ENCODE data around the gene TCP1.
A peak's percentile ranks its signal among the peaks of the same experiment; 100 is the strongest.
"Not testable (repeated sequence)": the region's sequence is repeated elsewhere in the genome, so short reads cannot be mapped to it uniquely, and the experiment has no call there.

The TCP1 gene

GRCh38 chr6:159789377-159790148 lies at the start of gene TCP1:
Gene TCP1, minus strand, starts transcription at chr6:159789602. Its CDS starts 134 bp downstream, at chr6:159789468.
- peak; percentile 96 for DNase-seq

- no peak for DNase-seq
Observed at GRCh38 chr6:159838020-159838744, 48.8 kb upstream of the TCP1 start.

- DNase-seq: no peak
Observed at GRCh38 chr6:159837511-159837910, 48.1 kb upstream of the TCP1 start.

- no peak for DNase-seq
Observed at GRCh38 chr6:159836718-159837490, 47.5 kb upstream of the TCP1 start.

GRCh38 chr6:159833997-159834603 lies 44.7 kb upstream of the TCP1 start:
- no peak for DNase-seq

- DNase-seq: no peak
Observed at GRCh38 chr6:159833556-159833955, 44.2 kb upstream of the TCP1 start.

GRCh38 chr6:159832946-159833345 lies 43.5 kb upstream of the TCP1 start:
- DNase-seq: no peak

GRCh38 chr6:159831373-159831679 lies 41.9 kb upstream of the TCP1 start:
- DNase-seq: no peak

- no peak for DNase-seq
Observed at GRCh38 chr6:159830501-159831372, 41.3 kb upstream of the TCP1 start.

- no peak for DNase-seq
Observed at GRCh38 chr6:159829526-159829925, 40.1 kb upstream of the TCP1 start.

GRCh38 chr6:159828074-159828473 lies 38.7 kb upstream of the TCP1 start:
- no peak for DNase-seq

- no peak for DNase-seq
Observed at GRCh38 chr6:159826968-159827647, 37.7 kb upstream of the TCP1 start.

GRCh38 chr6:159826004-159826403 lies 36.6 kb upstream of the TCP1 start:
- no peak for DNase-seq

GRCh38 chr6:159824690-159825089 lies 35.3 kb upstream of the TCP1 start:
- DNase-seq: not testable (repeated sequence)

GRCh38 chr6:159823953-159824352 lies 34.6 kb upstream of the TCP1 start:
- no peak for DNase-seq

- no peak for DNase-seq
Observed at GRCh38 chr6:159821726-159822125, 32.3 kb upstream of the TCP1 start.

GRCh38 chr6:159821122-159821521 lies 31.7 kb upstream of the TCP1 start:
- DNase-seq: no peak

- DNase-seq: no peak
Observed at GRCh38 chr6:159819932-159820640, 30.7 kb upstream of the TCP1 start.

GRCh38 chr6:159819098-159819497 lies 29.7 kb upstream of the TCP1 start:
- DNase-seq: no peak

- DNase-seq: no peak
Observed at GRCh38 chr6:159817951-159818739, 28.7 kb upstream of the TCP1 start.
